ENCODE results near the gene IRF2BPL. TPM values are rescaled to one million over a fixed set of nuclear protein-coding genes. Genes with fewer than 3 reads are reported as not detected.
A peak's percentile ranks its signal among the peaks of the same experiment; 100 is the strongest.

The IRF2BPL gene
- 9.8 and 16.4 TPM in 2 replicates for total RNA-seq (2014; rRNA removed; shearing (Covaris generic))

DNA sequence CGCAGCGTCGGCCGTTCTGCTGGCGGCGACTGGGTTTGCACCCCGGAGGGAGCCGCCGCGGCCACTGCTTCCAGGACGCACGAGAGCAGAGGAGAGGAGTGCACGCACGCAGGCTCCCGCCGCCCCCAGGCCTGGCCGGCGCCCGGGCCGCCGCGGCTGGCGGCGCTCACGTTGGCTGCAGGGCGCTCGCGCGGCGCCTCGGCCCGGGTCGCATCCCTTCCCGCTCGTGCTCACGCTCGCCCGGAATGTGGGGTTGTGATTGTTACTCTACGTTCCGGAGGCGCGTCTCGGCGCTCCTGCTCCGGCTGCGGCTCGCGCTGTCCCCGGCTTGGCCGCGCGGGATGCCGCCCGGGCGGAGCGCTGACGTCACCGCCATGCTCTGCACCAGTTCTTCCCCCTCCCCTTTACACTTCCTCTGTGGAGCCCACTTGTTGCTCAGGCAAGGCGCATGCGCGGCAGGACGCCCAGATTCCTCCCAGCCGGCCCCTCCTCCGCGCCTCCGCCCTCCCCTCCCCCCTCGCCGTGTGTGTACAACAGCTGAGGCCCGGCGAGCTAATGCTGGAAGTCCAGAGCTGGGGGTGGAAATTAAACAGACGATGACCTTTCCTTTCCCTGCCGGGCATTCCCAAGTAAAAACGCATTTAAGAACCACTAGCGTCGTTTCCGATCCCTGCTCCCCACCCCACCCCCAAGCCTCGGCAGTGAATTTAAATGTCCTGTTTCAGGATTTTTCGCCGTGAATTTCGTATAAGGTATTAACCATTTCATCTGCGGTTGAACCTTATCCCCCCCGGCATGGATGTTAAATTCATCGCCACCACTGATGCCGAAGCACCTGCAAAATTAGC, at the start of gene IRF2BPL:
Gene IRF2BPL (minus strand): TSS at position 325 of the 848 bp plus-strand sequence. CDS start 916 bp downstream, outside the sequence.
- peaks cover 29% of the 10 kb centered on the region for H3K36me3 ChIP-seq
- H3K9me3 ChIP-seq (replicated peaks) = no peaks in the 10 kb centered on the region
- H3K27ac ChIP-seq = peak within 1 kb of the TSS; percentile 76
- DNase-seq (ENCODE audit: low read depth in 1 of 2, low spot score in 2 of 2) = peak; percentile 90 to 98
- H3K4me3 ChIP-seq = peak within 1 kb of the TSS; percentile 59
- H3K4me1 ChIP-seq (replicated peaks) = peaks cover 64% of the 10 kb centered on the region
- H3K27me3 ChIP-seq (replicated peaks) = no peaks in the 10 kb centered on the region

- no peaks in the 10 kb centered on the region for H3K4me1 ChIP-seq (replicated peaks)
- DNase-seq (ENCODE audit: low read depth in 1 of 2, low spot score in 2 of 2) = no peak
- no peak overlapping the region for H3K27ac ChIP-seq
- no peaks in the 10 kb centered on the region for H3K9me3 ChIP-seq (replicated peaks)
- H3K36me3 ChIP-seq = no peaks in the 10 kb centered on the region
- no peak overlapping the region for H3K4me3 ChIP-seq
- H3K27me3 ChIP-seq (replicated peaks) = no peaks in the 10 kb centered on the region
Measured at GRCh38 chr14:77077040-77077439, 48.5 kb upstream of the IRF2BPL start.

DNA sequence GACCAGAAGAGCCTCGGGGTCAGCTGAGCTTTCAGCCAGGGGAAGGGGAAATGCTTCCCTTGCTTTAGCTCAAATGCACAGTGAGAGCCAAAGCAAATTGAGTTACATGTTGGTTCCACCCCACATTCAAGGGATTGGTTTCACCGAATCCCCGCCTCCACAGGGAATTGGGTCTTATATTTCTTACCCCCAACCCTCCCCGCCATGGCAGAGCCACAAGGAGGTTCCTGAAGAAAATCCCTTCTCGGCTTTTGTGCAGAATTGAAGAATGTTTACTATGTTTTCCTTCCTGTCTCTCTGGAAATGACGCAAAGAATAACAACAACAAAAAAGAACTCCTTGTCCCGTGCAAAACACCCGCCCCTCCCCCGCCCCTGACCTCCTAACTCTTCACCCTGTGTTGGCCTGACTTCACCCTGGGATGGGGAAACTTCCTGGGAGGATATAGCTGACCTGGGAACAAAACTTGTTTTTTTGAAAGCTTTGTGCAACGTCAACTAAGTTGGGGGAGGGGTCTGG, 47.7 kb upstream of the IRF2BPL start:
- no peaks in the 10 kb centered on the region for H3K36me3 ChIP-seq
- no peak for DNase-seq (ENCODE audit: low read depth in 1 of 2, low spot score in 2 of 2)
- H3K4me3 ChIP-seq = no peak overlapping the region
- H3K4me1 ChIP-seq (replicated peaks) = no peaks in the 10 kb centered on the region
- no peaks in the 10 kb centered on the region for H3K27me3 ChIP-seq (replicated peaks)
- no peak overlapping the region for H3K27ac ChIP-seq
- H3K9me3 ChIP-seq (replicated peaks) = no peaks in the 10 kb centered on the region

GRCh38 chr14:77074969-77075368, 46.5 kb upstream of the IRF2BPL start:
- no peak overlapping the region for H3K4me3 ChIP-seq
- H3K27ac ChIP-seq = no peak overlapping the region
- no peaks in the 10 kb centered on the region for H3K9me3 ChIP-seq (replicated peaks)
- DNase-seq (ENCODE audit: low read depth in 1 of 2, low spot score in 2 of 2) = no peak
- H3K4me1 ChIP-seq (replicated peaks) = no peaks in the 10 kb centered on the region
- H3K36me3 ChIP-seq = no peaks in the 10 kb centered on the region
- no peaks in the 10 kb centered on the region for H3K27me3 ChIP-seq (replicated peaks)

DNA sequence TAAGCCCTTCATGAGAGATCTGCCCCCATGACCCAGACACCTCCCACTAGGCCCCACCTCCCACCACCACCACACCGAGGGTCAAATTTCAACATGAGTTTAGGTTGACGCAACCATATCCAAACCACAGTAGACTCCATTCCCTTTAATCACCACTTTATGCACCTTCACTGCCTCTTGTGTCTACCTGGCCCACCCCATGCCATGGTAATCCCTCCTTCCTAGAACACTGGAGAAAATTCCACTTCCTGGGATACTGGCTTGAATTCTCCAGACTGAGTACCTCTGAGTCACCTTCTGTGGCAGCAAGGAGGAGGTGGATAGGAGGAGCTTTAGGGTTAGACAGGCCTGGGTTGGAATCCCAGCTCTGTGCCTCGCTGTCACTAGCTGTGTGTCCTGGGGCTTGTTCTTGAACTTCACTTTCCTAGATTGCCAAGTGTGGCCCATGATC, 43.5 kb upstream of the IRF2BPL start:
- no peaks in the 10 kb centered on the region for H3K36me3 ChIP-seq
- no peak overlapping the region for H3K4me3 ChIP-seq
- no peaks in the 10 kb centered on the region for H3K27me3 ChIP-seq (replicated peaks)
- no peaks in the 10 kb centered on the region for H3K4me1 ChIP-seq (replicated peaks)
- DNase-seq (ENCODE audit: low read depth in 1 of 2, low spot score in 2 of 2) = no peak
- no peaks in the 10 kb centered on the region for H3K9me3 ChIP-seq (replicated peaks)
- H3K27ac ChIP-seq = no peak overlapping the region

DNA sequence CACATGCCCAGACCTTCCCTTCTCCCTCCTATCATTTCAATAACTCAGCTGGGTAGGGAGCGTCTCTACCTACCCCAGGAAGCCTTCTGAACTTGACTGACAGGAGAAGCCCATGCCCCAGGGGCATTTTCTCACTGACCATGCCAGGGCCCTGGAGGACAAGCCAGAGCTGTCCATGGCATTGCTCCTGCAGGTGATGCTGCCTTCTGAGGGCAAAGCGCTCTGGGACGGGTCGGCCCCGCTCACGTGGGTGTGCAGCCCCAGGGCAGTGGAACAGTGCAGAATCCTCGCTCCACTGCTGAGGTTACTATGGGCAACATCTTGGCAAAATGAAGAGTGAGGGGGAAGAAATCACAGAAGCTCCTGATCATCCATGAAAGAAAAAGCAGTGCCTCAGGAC, 41.0 kb upstream of the IRF2BPL start:
- H3K9me3 ChIP-seq (replicated peaks) = no peaks in the 10 kb centered on the region
- H3K4me3 ChIP-seq = no peak overlapping the region
- no peaks in the 10 kb centered on the region for H3K36me3 ChIP-seq
- no peaks in the 10 kb centered on the region for H3K4me1 ChIP-seq (replicated peaks)
- no peak for DNase-seq (ENCODE audit: low read depth in 1 of 2, low spot score in 2 of 2)
- no peak overlapping the region for H3K27ac ChIP-seq
- no peaks in the 10 kb centered on the region for H3K27me3 ChIP-seq (replicated peaks)

GRCh38 chr14:77068517-77069200, 40.2 kb upstream of the IRF2BPL start:
- no peaks in the 10 kb centered on the region for H3K27me3 ChIP-seq (replicated peaks)
- no peak overlapping the region for H3K27ac ChIP-seq
- H3K36me3 ChIP-seq = no peaks in the 10 kb centered on the region
- H3K4me3 ChIP-seq = no peak overlapping the region
- no peaks in the 10 kb centered on the region for H3K4me1 ChIP-seq (replicated peaks)
- no peak for DNase-seq (ENCODE audit: low read depth in 1 of 2, low spot score in 2 of 2)
- H3K9me3 ChIP-seq (replicated peaks) = no peaks in the 10 kb centered on the region

GRCh38 chr14:77067632-77068516, 39.4 kb upstream of the IRF2BPL start:
- Histone ChIP-seq H3K27me3 (replicated peaks) (no peaks in the 10 kb centered on the region), H3K4me1 (replicated peaks) (no peaks in the 10 kb centered on the region), H3K27ac (no peak overlapping the region), H3K36me3 (no peaks in the 10 kb centered on the region), H3K4me3 (no peak overlapping the region), H3K9me3 (replicated peaks) (no peaks in the 10 kb centered on the region)
- peak; percentile 53 to 66 for DNase-seq (ENCODE audit: low read depth in 1 of 2, low spot score in 2 of 2)

DNA sequence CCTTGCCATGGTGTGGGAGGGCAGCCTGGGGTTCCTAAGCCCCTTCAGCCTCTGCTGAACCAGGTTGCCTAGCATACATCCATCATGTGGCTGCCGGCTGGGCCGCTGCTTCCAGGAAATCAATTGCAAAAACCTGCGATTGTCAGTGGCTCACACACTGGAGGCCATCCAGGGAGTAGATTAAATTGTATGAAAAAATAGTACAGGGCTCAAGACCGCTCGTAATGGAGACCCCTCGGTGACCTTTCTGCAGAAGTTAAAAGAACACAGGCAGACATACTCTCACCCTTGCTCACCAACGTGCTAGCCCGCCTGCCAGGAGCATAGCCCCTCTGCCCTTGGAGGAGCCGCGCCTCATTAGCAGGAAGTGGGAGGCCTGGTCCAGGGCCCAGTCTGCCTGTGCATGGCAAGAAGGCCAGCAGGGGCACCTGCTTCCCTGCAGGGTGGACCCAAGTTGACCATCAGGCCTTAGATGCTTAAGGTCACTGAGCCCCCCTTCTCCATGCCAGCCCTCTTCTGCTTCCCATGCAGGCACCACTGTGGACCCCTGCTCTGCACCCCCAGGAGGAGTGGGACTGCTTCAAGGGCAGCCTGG, 38.2 kb upstream of the IRF2BPL start:
- no peaks in the 10 kb centered on the region for H3K27me3 ChIP-seq (replicated peaks)
- no peak for DNase-seq (ENCODE audit: low read depth in 1 of 2, low spot score in 2 of 2)
- H3K4me3 ChIP-seq = no peak overlapping the region
- no peaks in the 10 kb centered on the region for H3K9me3 ChIP-seq (replicated peaks)
- H3K27ac ChIP-seq = no peak overlapping the region
- no peaks in the 10 kb centered on the region for H3K4me1 ChIP-seq (replicated peaks)
- H3K36me3 ChIP-seq = no peaks in the 10 kb centered on the region

DNA sequence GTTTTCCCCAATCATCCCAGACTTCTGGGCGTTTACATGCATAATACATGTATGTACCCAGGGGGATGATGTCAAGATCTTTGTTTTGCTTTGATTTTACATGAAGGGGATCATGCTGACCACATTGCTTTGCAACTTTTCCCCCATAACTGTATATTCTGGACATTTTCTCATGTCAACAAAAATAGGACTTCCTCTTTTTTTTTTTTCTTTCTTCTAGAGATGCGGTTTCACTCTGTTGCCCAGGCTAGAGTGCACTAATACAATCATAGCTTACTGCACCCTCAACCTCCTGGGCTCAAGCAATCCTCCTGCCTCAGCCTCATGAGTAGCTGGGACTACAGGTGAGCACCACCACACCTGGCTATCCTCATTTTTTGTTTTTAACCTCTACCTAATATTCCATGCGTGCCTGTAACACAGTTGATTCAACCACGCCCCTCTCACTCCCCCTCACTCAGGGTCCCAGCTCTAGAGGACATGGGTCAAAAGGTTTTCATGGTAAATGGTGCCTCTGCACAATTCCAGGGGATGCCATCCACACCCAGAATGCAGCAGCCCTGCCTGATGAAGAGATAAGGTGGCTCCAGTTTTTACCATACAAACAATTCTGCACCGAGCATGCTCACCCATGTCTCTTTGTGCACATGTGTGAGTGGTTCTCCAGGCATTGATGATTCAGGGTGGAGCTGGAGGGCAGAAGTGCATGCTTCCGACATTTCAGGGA, 37.5 kb upstream of the IRF2BPL start:
- no peak overlapping the region for H3K27ac ChIP-seq
- no peaks in the 10 kb centered on the region for H3K9me3 ChIP-seq (replicated peaks)
- no peaks in the 10 kb centered on the region for H3K27me3 ChIP-seq (replicated peaks)
- H3K36me3 ChIP-seq = no peaks in the 10 kb centered on the region
- H3K4me3 ChIP-seq = no peak overlapping the region
- no peak for DNase-seq (ENCODE audit: low read depth in 1 of 2, low spot score in 2 of 2)
- no peaks in the 10 kb centered on the region for H3K4me1 ChIP-seq (replicated peaks)

GRCh38 chr14:77064521-77065178, 36.1 kb upstream of the IRF2BPL start:
- no peaks in the 10 kb centered on the region for H3K36me3 ChIP-seq
- H3K9me3 ChIP-seq (replicated peaks) = no peaks in the 10 kb centered on the region
- no peak for DNase-seq (ENCODE audit: low read depth in 1 of 2, low spot score in 2 of 2)
- H3K27ac ChIP-seq = no peak overlapping the region
- H3K27me3 ChIP-seq (replicated peaks) = no peaks in the 10 kb centered on the region
- peaks cover 2% of the 10 kb centered on the region for H3K4me1 ChIP-seq (replicated peaks)
- H3K4me3 ChIP-seq = no peak overlapping the region

DNA sequence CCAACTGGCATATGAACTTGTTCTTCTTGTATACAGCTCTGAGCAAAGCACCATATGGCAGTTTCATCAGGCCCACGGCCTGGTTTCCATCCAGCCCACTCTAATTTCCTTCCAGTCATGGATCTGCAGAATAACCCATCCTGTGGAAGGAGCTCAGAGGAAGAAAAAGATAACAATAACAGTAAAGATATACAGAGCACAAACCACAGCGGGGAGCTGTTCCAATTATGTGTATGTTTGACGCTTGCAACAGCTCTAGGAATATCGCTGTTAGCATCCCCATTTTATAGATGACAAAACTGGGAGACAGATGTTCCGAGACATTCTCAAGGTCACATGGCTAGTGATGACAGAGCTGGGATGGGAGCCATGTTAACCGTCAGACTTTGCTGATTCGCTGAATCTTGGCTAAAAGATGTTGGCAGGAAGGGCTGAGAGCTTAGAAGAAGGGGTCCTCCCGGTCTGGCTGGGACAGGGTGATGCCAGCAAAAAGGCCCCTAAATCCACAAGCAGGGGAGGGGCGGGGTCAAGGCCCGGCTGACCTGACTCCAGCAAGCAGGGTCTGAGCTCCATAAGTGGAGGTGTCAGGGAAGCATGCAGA, 35.2 kb upstream of the IRF2BPL start:
- Histone ChIP-seq H3K27me3 (replicated peaks) (no peaks in the 10 kb centered on the region), H3K36me3 (no peaks in the 10 kb centered on the region), H3K9me3 (replicated peaks) (no peaks in the 10 kb centered on the region), H3K4me3 (no peak overlapping the region), H3K27ac (no peak overlapping the region), H3K4me1 (replicated peaks) (peaks cover 8% of the 10 kb centered on the region)
- DNase-seq (ENCODE audit: low read depth in 1 of 2, low spot score in 2 of 2) = no peak

All from SJSA1 (cell line).